Limb (tissue), 2 donors: ENCODE results near the gene FAHD2B.
"Not testable (repeated sequence)": the region's sequence is repeated elsewhere in the genome, so short reads cannot be mapped to it uniquely, and the experiment has no call there.

Source experiments
- DNase-seq, 2 donors: peaks; one replicate each; pipeline ENCODE4 v3.0.0-alpha.2; 2016; ENCODE audit errors: extremely low spot score in 2 of 2

FAHD2B gene

GRCh38 chr2:97068074-97068473, 26.6 kb downstream of the FAHD2B start:
- no peak for DNase-seq

- no peak for DNase-seq
Measured at GRCh38 chr2:97067279-97068004, 27.2 kb downstream of the FAHD2B start.

- DNase-seq: not testable (repeated sequence)
Measured at GRCh38 chr2:97066030-97066429, 28.7 kb downstream of the FAHD2B start.

DNA sequence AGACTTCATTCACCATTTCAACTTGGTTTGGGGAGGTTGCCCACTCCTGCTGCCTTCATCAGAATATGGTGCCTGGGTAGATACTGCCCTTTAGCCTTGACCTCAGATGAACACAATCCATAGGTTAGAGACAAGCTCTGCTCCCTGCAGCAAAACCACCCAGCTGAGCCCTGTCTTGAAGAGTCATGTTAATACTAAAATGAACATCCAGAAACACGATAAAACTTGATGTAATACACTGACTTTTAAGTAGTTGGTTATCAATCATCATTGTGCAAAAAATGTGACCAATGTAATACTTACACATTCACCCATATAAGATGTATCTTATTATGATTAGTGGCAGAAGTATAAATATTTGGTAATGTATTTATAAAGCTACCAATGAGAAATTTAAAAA, 32.7 kb downstream of the FAHD2B start:
- not testable (repeated sequence) for DNase-seq

DNA sequence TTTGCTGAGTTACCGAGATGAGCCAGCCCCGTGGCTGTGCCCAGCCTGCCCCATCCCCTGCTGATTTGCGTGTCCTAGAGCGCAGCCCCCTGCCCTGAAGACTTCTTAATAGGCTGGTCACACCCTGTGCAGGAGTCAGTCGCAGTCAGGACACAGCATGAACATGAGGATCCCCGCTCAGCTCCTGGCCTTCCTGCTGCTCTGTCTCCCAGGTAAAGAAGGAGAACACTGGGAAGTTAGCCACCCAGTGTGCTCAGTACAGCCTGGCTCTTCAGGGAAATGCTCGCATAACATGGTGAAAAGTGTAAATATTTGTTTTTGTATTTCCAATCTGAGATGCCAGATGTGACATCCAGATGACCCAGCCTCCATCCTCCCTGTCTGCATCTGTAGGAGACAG, 34.9 kb downstream of the FAHD2B start:
- DNase-seq: not testable (repeated sequence)

DNA sequence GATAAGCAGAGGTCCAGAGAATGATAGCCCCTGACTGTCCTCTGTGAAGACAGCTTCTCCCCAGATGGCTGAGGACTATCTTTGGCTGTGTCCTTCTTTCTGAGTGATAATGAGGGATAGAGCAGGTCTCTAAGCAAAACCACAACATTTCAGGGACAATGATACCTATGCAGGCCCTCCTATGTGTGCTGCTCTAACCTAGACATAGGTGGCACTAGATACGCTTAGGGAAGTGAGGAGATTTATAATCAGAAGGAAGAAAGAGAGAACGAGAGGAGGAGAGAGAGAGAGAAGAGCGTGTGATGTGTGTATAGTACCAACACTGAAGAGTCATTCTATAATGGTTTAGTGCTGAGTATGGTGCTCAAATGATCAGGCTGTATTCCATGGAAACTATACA, 38.5 kb downstream of the FAHD2B start:
- DNase-seq: not testable (repeated sequence)

- DNase-seq: not testable (repeated sequence)
Measured at GRCh38 chr2:97050032-97050431, 44.6 kb downstream of the FAHD2B start.

DNA sequence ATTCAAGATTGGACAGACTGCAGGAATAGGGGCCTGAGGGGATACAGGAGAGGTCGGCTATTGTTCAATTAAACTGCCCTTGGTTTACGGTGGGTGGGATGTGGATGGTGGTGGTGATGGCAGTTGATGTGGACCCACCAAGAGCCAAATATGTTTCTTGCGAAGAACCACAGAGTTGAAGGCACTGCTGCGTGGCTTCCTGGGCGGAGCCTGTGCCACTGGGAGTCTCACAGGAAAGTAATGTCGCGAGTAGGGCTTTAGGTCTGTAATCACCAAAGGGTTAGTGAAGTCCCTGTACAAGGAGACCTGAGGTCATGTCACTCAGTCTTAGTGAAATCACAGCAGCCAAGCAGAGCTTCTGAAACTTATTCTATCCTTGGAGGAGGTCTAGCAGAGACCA, 46.2 kb downstream of the FAHD2B start:
- DNase-seq: not testable (repeated sequence)

DNA sequence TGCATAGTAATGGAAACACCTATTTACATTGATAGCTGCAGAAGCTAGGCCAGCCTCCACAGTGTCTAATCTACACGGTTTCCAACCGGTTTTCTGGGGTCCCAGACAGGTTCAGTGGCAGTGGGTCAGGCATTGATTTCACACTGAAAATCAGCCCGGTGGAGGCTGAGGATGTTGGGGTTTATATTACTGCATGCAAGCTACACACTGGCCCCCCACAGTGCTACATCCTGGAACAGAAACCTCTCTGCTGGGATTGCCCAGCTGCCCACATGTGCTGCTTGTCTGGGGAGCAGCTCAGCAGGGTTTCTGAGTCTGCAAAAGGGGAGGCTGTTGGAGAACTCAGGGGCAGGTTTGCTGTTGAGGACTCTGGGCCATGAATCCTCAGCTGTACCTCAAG, 48.0 kb downstream of the FAHD2B start:
- DNase-seq: not testable (repeated sequence)

GRCh38 chr2:97045895-97046499, 48.7 kb downstream of the FAHD2B start:
- not testable (repeated sequence) for DNase-seq
